IPS-18a (cell line): ENCODE data around the gene DEF6.

Source experiments
- H3K27ac ChIP-seq: one replicate; pipeline ENCODE4 v1.5.1; 2013; ENCODE audit warnings: low read length
- H3K27me3 ChIP-seq: one replicate; pipeline ENCODE4 v1.6.1; 2013; ENCODE audit warnings: mild to moderate bottlenecking, low read length; ENCODE audit not compliant: control insufficient read depth, insufficient read depth
- H3K36me3 ChIP-seq: one replicate; pipeline ENCODE4 v1.6.1; 2013; ENCODE audit warnings: low read depth, low read length; ENCODE audit not compliant: control insufficient read depth
- H3K4me1 ChIP-seq: one replicate; pipeline ENCODE4 v1.6.1; 2013; ENCODE audit warnings: low read depth, low read length; ENCODE audit not compliant: control insufficient read depth
- H3K4me3 ChIP-seq: one replicate; pipeline ENCODE4 v1.5.1; 2013; ENCODE audit warnings: low read length
- H3K9ac ChIP-seq: one replicate; pipeline ENCODE4 v1.6.1; 2013; ENCODE audit warnings: mild to moderate bottlenecking, low read length, moderate library complexity
- H3K9me3 ChIP-seq: one replicate; pipeline ENCODE4 v1.6.1; 2013; ENCODE audit warnings: low read depth, low read length; ENCODE audit not compliant: control insufficient read depth

Gene DEF6

GRCh38 chr6:35287671-35288396 lies 9.8 kb upstream of the DEF6 start:
- H3K27me3 ChIP-seq = no peaks in the 10 kb centered on the region
- H3K4me1 ChIP-seq = no peaks in the 10 kb centered on the region
- peaks cover 25% of the 10 kb centered on the region for H3K36me3 ChIP-seq
- no peak overlapping the region for H3K4me3 ChIP-seq
- H3K27ac ChIP-seq = no peak overlapping the region
- H3K9ac ChIP-seq = no peak overlapping the region
- H3K9me3 ChIP-seq = no peaks in the 10 kb centered on the region

GRCh38 chr6:35288834-35289233 lies 8.8 kb upstream of the DEF6 start:
- H3K27ac ChIP-seq = no peak overlapping the region
- H3K9ac ChIP-seq = no peak overlapping the region

GRCh38 chr6:35291491-35291890 lies 6.1 kb upstream of the DEF6 start:
- Histone ChIP-seq H3K27ac (no peak overlapping the region), H3K36me3 (peaks cover 23% of the 10 kb centered on the region), H3K27me3 (no peaks in the 10 kb centered on the region), H3K9ac (no peak overlapping the region), H3K4me1 (no peaks in the 10 kb centered on the region), H3K9me3 (no peaks in the 10 kb centered on the region), H3K4me3 (no peak overlapping the region)

More at GRCh38 chr6:35288834-35289233, 8.8 kb upstream of the DEF6 start:
- Histone ChIP-seq H3K36me3 (peaks cover 24% of the 10 kb centered on the region), H3K9me3 (no peaks in the 10 kb centered on the region), H3K27me3 (no peaks in the 10 kb centered on the region), H3K4me3 (no peak overlapping the region), H3K4me1 (no peaks in the 10 kb centered on the region)

- Histone ChIP-seq H3K4me1 (peaks cover 4% of the 10 kb centered on the region), H3K9me3 (no peaks in the 10 kb centered on the region), H3K27ac (no peak overlapping the region), H3K4me3 (no peak overlapping the region), H3K9ac (no peak overlapping the region), H3K36me3 (peaks cover 21% of the 10 kb centered on the region), H3K27me3 (no peaks in the 10 kb centered on the region)
These were observed 5.1 kb upstream of the DEF6 start for GRCh38 chr6:35292494-35292893.

GRCh38 chr6:35293681-35294080 lies 3.9 kb upstream of the DEF6 start:
- Histone ChIP-seq H3K27me3 (no peaks in the 10 kb centered on the region), H3K27ac (no peak overlapping the region), H3K36me3 (peaks cover 19% of the 10 kb centered on the region), H3K4me1 (peaks cover 8% of the 10 kb centered on the region), H3K9me3 (no peaks in the 10 kb centered on the region), H3K4me3 (no peak overlapping the region), H3K9ac (no peak overlapping the region)

GRCh38 chr6:35294308-35294945 lies 3.2 kb upstream of the DEF6 start:
- Histone ChIP-seq H3K36me3 (peaks cover 19% of the 10 kb centered on the region), H3K4me3 (no peak overlapping the region), H3K27me3 (no peaks in the 10 kb centered on the region), H3K9me3 (no peaks in the 10 kb centered on the region), H3K4me1 (peaks cover 10% of the 10 kb centered on the region), H3K9ac (no peak overlapping the region), H3K27ac (no peak overlapping the region)

- H3K4me3 ChIP-seq = no peak overlapping the region
- H3K4me1 ChIP-seq = peaks cover 12% of the 10 kb centered on the region
- no peak overlapping the region for H3K9ac ChIP-seq
- no peaks in the 10 kb centered on the region for H3K27me3 ChIP-seq
- H3K36me3 ChIP-seq = peaks cover 19% of the 10 kb centered on the region
- H3K27ac ChIP-seq = no peak overlapping the region
- no peaks in the 10 kb centered on the region for H3K9me3 ChIP-seq
These were observed 2.6 kb upstream of the DEF6 start for GRCh38 chr6:35295036-35295435.

- no peaks in the 10 kb centered on the region for H3K27me3 ChIP-seq
- no peak overlapping the region for H3K27ac ChIP-seq
- no peak overlapping the region for H3K9ac ChIP-seq
- peaks cover 12% of the 10 kb centered on the region for H3K4me1 ChIP-seq
- H3K9me3 ChIP-seq = no peaks in the 10 kb centered on the region
- peaks cover 15% of the 10 kb centered on the region for H3K36me3 ChIP-seq
- H3K4me3 ChIP-seq = no peak overlapping the region
These were observed 1.9 kb upstream of the DEF6 start for GRCh38 chr6:35295521-35296315.

- Histone ChIP-seq H3K9ac (no peak overlapping the region), H3K9me3 (no peaks in the 10 kb centered on the region), H3K36me3 (peaks cover 6% of the 10 kb centered on the region), H3K27ac (no peak overlapping the region), H3K4me1 (peaks cover 12% of the 10 kb centered on the region), H3K27me3 (no peaks in the 10 kb centered on the region), H3K4me3 (no peak overlapping the region)
These were observed 552 bp upstream of the DEF6 start for GRCh38 chr6:35296931-35297600.

- Histone ChIP-seq H3K9ac (no peak overlapping the region), H3K27ac (no peak overlapping the region), H3K4me3 (no peak overlapping the region), H3K4me1 (peaks cover 22% of the 10 kb centered on the region), H3K9me3 (no peaks in the 10 kb centered on the region), H3K27me3 (no peaks in the 10 kb centered on the region), H3K36me3 (peaks cover 6% of the 10 kb centered on the region)
These were observed 1.1 kb downstream of the DEF6 start for GRCh38 chr6:35298625-35299140.

GRCh38 chr6:35299674-35300073 lies 2.1 kb downstream of the DEF6 start:
- H3K4me3 ChIP-seq = no peak overlapping the region

More at GRCh38 chr6:35299674-35300073, 2.1 kb downstream of the DEF6 start:
- Histone ChIP-seq H3K4me1 (peaks cover 22% of the 10 kb centered on the region), H3K9me3 (no peaks in the 10 kb centered on the region), H3K9ac (no peak overlapping the region), H3K27ac (no peak overlapping the region), H3K36me3 (peaks cover 5% of the 10 kb centered on the region), H3K27me3 (no peaks in the 10 kb centered on the region)
